Endothelial cell of umbilical vein (primary cell): ENCODE measurements around the gene SSBP3. TPM values are rescaled to one million over a fixed set of nuclear protein-coding genes. Genes with fewer than 3 reads are reported as not detected.
A peak's percentile ranks its signal among the peaks of the same experiment; 100 is the strongest.

ENCODE experiments used
- BruUV-seq: library from RNA; stranded (reverse); fragments of 400-500 nt; replicated peaks from 2 replicates; lab custom pipeline; 2021; lab: Mats Ljungman, UMichigan
- CTCF ChIA-PET: fragments of 300-600, 350-600 bp; sonication (Branson Sonifier 250); formaldehyde crosslinking; loops from one replicate; lab custom pipeline; 2021; ENCODE audit warnings: antibody characterized with exemption, inconsistent platforms; lab: Charles Lee
- POLR2A ChIA-PET: fragments of 300-600, 350-600 bp; sonication (Branson Sonifier 250); formaldehyde crosslinking; loops from one replicate; lab custom pipeline; 2021; ENCODE audit warnings: antibody characterized with exemption, inconsistent platforms; lab: Charles Lee
- DNase-seq: peaks from one replicate; pipeline ENCODE4 v3.0.0-alpha.2; 2011; ENCODE audit warnings: low read depth, low spot score
- FAIRE-seq: peaks from 2 replicates; lab custom pipeline; 2011; peaks lifted over from hg19 to GRCh38; lab: Jason Lieb, UNC
- H2AFZ ChIP-seq: 2 replicates; pipeline ENCODE4 v1.6.0; 2012; ENCODE audit warnings: low read depth, low read length, control low read depth, inconsistent platforms
- H3K27ac ChIP-seq: 2 replicates; pipeline ENCODE4 v1.5.1; 2011; ENCODE audit warnings: low read depth, mild to moderate bottlenecking, control low read depth, low read length, moderate library complexity; ENCODE audit not compliant: insufficient read depth
- H3K27me3 ChIP-seq, 2 experiments: 2 replicates each; pipeline versions ENCODE4 v1.6.0 to v1.6.1; 2011; ENCODE audit warnings: low read length in 2 of 2, mixed read lengths in 1 of 2; ENCODE audit not compliant: control insufficient read depth in 2 of 2, insufficient read depth in 2 of 2
- H3K36me3 ChIP-seq, 2 experiments: 2 replicates in 1 of 2; 3 replicates in 1 of 2; pipeline ENCODE4 v1.5.1; 2011; ENCODE audit warnings: low read length in 2 of 2, mild to moderate bottlenecking in 1 of 2, moderate library complexity in 1 of 2; ENCODE audit not compliant: control insufficient read depth in 2 of 2, insufficient read depth in 2 of 2; ENCODE audit errors: extremely low read depth in 1 of 2
- H3K4me1 ChIP-seq: 3 replicates; pipeline ENCODE4 v1.5.1; 2011; ENCODE audit warnings: mild to moderate bottlenecking, low read length; ENCODE audit not compliant: control insufficient read depth, insufficient read depth; ENCODE audit errors: extremely low read depth
- H3K4me2 ChIP-seq: 2 replicates; pipeline ENCODE4 v1.6.1; 2011; ENCODE audit warnings: low read length, control low read depth, mixed read lengths; ENCODE audit not compliant: insufficient read depth
- H3K4me3 ChIP-seq, 3 experiments: fragments of 200-600 bp in 1 of 3; sonication (generic), shearing (Covaris generic) in 1 of 3; replicated peaks in 1 of 3; 2 replicates each; pipeline ENCODE4 v1.5.1; 2011 to 2016; ENCODE audit warnings: control low read depth in 3 of 3, low read length in 3 of 3, mild to moderate bottlenecking in 2 of 3, inconsistent platforms in 1 of 3, low read depth in 1 of 3, moderate library complexity in 1 of 3; ENCODE audit not compliant: insufficient read depth in 1 of 3
- H3K79me2 ChIP-seq: 2 replicates; pipeline ENCODE4 v1.6.0; 2012; ENCODE audit warnings: low read length, inconsistent platforms; ENCODE audit not compliant: control insufficient read depth, insufficient read depth
- H3K9ac ChIP-seq: replicated peaks from 2 replicates; pipeline ENCODE3; 2011; ENCODE audit warnings: low read length, control low read depth; ENCODE audit not compliant: insufficient read depth; ENCODE audit errors: extremely low read depth
- H3K9me1 ChIP-seq: replicated peaks from 3 replicates; pipeline ENCODE4 v1.6.0; 2011; ENCODE audit warnings: mild to moderate bottlenecking, low read length; ENCODE audit not compliant: control insufficient read depth, insufficient read depth; ENCODE audit errors: extremely low read depth
- H3K9me3 ChIP-seq: replicated peaks from 2 replicates; pipeline ENCODE4 v1.5.1; 2012; ENCODE audit warnings: low read length, inconsistent platforms; ENCODE audit not compliant: control insufficient read depth, insufficient read depth
- H4K20me1 ChIP-seq: replicated peaks from 2 replicates; pipeline ENCODE3; 2011; ENCODE audit warnings: mild to moderate bottlenecking, low read length; ENCODE audit not compliant: control insufficient read depth, insufficient read depth; ENCODE audit errors: extremely low read depth
- EZH2 ChIP-seq: IDR thresholded peaks from 2 replicates; pipeline ENCODE4 v1.6.1; 2012; ENCODE audit warnings: borderline replicate concordance, low read depth, mild to moderate bottlenecking, moderate library complexity, low read length, inconsistent platforms; ENCODE audit not compliant: severe bottlenecking
- FOS ChIP-seq: IDR thresholded peaks from 2 replicates; pipeline ENCODE4 v1.6.1; 2011; ENCODE audit warnings: mild to moderate bottlenecking, low read length, moderate library complexity, borderline replicate concordance; ENCODE audit not compliant: insufficient read depth
- GATA2 ChIP-seq: IDR thresholded peaks from 2 replicates; pipeline ENCODE4 v1.7.0; 2011; ENCODE audit warnings: low read depth, mild to moderate bottlenecking, moderate library complexity, mixed read lengths, low read length; ENCODE audit not compliant: insufficient read length, insufficient read depth
- JUN ChIP-seq: IDR thresholded peaks from 2 replicates; pipeline ENCODE4 v1.6.1; 2011; ENCODE audit warnings: borderline replicate concordance, low read depth; ENCODE audit not compliant: insufficient read length, insufficient read depth
- MYC ChIP-seq: IDR thresholded peaks from one replicate; pipeline ENCODE4 v1.6.1; 2011; ENCODE audit warnings: mild to moderate bottlenecking, low read depth, low read length
- POLR2A ChIP-seq: IDR thresholded peaks from 2 replicates; pipeline ENCODE4 v1.6.1; 2012; ENCODE audit warnings: low read depth, mild to moderate bottlenecking, control low read depth, low read length
- POLR2AphosphoS5 ChIP-seq: IDR thresholded peaks from 2 replicates; pipeline ENCODE4 v1.6.1; 2012; ENCODE audit warnings: low read depth, mild to moderate bottlenecking, control low read depth, low read length, moderate library complexity; ENCODE audit not compliant: insufficient read depth
- dilution Hi-C: fragments of 300-500 bp; cut with MboI; formaldehyde crosslinking; loops from one replicate; pipeline ENCODE4 v1.15.0; 2019; ENCODE audit warnings: low sequenced_read_pairs; ENCODE audit not compliant: extremely low pct_ligation_motif_present
- intact Hi-C: fragments of 100-400 bp; cut with micrococcal nuclease; formaldehyde crosslinking; loops from one replicate; pipeline ENCODE4 v1.10.0; 2022
- polyA plus RNA-seq, 4 experiments: library from polyadenylated mRNA; depleted of rRNA in 3 of 4; stranded (reverse) in 3 of 4; unstranded in 1 of 4; fragments of >200 nt; gene quantifications; 2 replicates each; pipeline versions ENCODE4 v1.2.1 to v1.2.3, GENCODE V29; 2011 to 2012; ENCODE audit warnings: missing spikeins in 1 of 4
- total RNA-seq: library from RNA; stranded (reverse); gene quantifications from 2 replicates; pipeline ENCODE4 v1.2.3, GENCODE V29; 2021
- TF ChIP-seq, protein P1 (sequence below): IDR thresholded peaks from 2 replicates; pipeline ENCODE4 v1.6.1; 2011; ENCODE audit not compliant: insufficient read depth, insufficient read length
- TF ChIP-seq, protein P2 (sequence below), 2 donors: IDR thresholded peaks; 1 replicate in 1 of 2; 2 replicates in 1 of 2; pipeline ENCODE4 v1.5.1; 2011; ENCODE audit warnings: low read length in 2 of 2, mild to moderate bottlenecking in 2 of 2, moderate library complexity in 2 of 2, control low read depth in 1 of 2, inconsistent platforms in 1 of 2, low read depth in 1 of 2; ENCODE audit not compliant: insufficient read depth in 1 of 2; ENCODE audit errors: extremely low read depth in 1 of 2

The SSBP3 gene
- total and polyA plus RNA-seq, 2 donors (not counting 3 experiments of a cell fraction or from before 2014, with no cell fraction given) = 44.9 to 59.4 TPM

DNA sequence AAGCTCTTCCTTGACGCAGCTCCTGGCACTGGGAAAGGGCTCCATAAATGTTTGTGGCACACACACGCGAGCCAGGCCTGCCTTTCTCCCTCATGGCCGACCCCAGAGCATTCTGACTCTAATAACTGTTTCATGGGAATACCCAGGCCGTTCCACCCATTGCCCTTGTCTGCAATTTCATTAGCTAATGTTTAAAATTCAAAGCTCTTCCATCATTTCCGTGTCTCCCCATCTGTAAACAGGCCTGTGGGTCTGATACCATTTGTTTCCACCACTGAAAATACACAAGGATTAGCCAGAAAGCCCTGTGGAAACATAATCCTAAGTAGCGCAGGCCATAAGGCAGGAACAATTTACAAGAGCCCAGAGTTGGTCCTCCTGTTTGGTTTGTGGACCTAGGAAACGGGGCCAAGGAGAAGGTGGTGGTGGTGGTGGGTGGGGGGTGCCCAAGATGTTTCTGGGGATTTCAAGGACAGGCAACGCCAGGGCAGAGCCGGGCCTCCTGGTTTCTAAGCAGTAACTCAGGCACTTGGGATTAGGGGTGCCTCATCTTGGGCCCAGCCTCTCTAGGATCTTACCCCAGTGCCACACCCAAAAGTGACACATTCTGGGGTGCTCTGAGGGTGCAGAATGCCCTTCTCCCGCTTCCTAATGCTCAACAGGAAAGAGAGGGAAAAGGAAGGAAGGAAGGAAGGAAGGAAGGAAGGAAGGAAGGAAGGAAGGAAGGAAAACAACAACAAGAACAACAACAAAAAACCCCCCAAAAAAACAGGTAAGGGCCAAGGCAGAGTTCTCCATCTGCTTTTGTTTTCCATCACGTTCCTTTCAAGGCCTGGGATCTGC, 79.4 kb downstream of the SSBP3 start:
- Histone ChIP-seq H3K9me3 (no peaks in the 10 kb centered on the region), H3K9ac (no peak overlapping the region), H2AFZ (no peak overlapping the region), H3K9me1 (no peaks in the 10 kb centered on the region), H3K27ac (peak overlapping the region; percentile 27), H3K36me3 (no peaks in the 10 kb centered on the region), H3K4me2 (peak overlapping the region; percentile 28), H4K20me1 (peaks cover 2% of the 10 kb centered on the region), H3K79me2 (peaks cover 66% of the 10 kb centered on the region), H3K4me1 (peaks cover 35% of the 10 kb centered on the region), H3K27me3 (no peaks in the 10 kb centered on the region), H3K4me3 (no peak overlapping the region)
- FAIRE-seq (peak; percentile 77), DNase-seq (no peak)
- dilution Hi-C loops (no loop called here), intact Hi-C loops (loop anchor here (1.0 kb wide), 1 partner anchor 9 kb away; no protein-coding TSS in a partner anchor)
- BruUV-seq = no TSS peak
- POLR2A ChIA-PET = interaction anchor here (0.6 kb wide), 1 partner anchor 14 kb away, joined by 3 read pairs; no protein-coding TSS in a partner anchor
- TF ChIP-seq, protein P1, sequence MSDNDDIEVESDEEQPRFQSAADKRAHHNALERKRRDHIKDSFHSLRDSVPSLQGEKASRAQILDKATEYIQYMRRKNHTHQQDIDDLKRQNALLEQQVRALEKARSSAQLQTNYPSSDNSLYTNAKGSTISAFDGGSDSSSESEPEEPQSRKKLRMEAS = no peak
- TF ChIP-seq POLR2A (no peak), POLR2AphosphoS5 (no peak), EZH2 (no peak), MYC (no peak), FOS (no peak), JUN (no peak), GATA2 (no peak)
- TF ChIP-seq, protein P2, sequence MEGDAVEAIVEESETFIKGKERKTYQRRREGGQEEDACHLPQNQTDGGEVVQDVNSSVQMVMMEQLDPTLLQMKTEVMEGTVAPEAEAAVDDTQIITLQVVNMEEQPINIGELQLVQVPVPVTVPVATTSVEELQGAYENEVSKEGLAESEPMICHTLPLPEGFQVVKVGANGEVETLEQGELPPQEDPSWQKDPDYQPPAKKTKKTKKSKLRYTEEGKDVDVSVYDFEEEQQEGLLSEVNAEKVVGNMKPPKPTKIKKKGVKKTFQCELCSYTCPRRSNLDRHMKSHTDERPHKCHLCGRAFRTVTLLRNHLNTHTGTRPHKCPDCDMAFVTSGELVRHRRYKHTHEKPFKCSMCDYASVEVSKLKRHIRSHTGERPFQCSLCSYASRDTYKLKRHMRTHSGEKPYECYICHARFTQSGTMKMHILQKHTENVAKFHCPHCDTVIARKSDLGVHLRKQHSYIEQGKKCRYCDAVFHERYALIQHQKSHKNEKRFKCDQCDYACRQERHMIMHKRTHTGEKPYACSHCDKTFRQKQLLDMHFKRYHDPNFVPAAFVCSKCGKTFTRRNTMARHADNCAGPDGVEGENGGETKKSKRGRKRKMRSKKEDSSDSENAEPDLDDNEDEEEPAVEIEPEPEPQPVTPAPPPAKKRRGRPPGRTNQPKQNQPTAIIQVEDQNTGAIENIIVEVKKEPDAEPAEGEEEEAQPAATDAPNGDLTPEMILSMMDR (IDR thresholded peaks at IDR 0.05; ENCODE audit: extremely low read depth in 1 of 2, insufficient read depth in 1 of 2, low read depth in 1 of 2, low read length in 2 of 2) = no peak
- CTCF ChIA-PET = interaction anchor here (0.6 to 3.4 kb wide), 8 partner anchors 9 to 367 kb away, joined by 3 to 15 read pairs (median 4); no protein-coding TSS in a partner anchor
